Activated CD4-positive, alpha-beta T cell treated with anti-CD3 and anti-CD28 coated beads, Interleukin-2, amount 50 U/mL, for 48 hours (primary cell): ENCODE data around the gene TCF7L1.
"Not testable (repeated sequence)": the region's sequence is repeated elsewhere in the genome, so short reads cannot be mapped to it uniquely, and the experiment has no call there.

Experiments used
- DNase-seq, 2 experiments: peaks; one replicate each; pipeline ENCODE4 v3.0.0-alpha.2; 2020

Gene TCF7L1

GRCh38 chr2:85327822-85328617 is 194.8 kb downstream of the TCF7L1 start, which contains the start of gene TGOLN2:
Gene TGOLN2 (minus strand): TSS chr2:85327989. CDS start chr2:85327962, 27 bp downstream.
- DNase-seq, result peak; percentile 92 to 93

- DNase-seq, result no peak
Observed at GRCh38 chr2:85329181-85329651, 196.0 kb downstream of the TCF7L1 start.

GRCh38 chr2:85329701-85330100 is 196.5 kb downstream of the TCF7L1 start:
- not testable (repeated sequence) for DNase-seq

GRCh38 chr2:85330839-85331636 is 197.8 kb downstream of the TCF7L1 start:
- DNase-seq, result peak; percentile 31 to 37

GRCh38 chr2:85333877-85334276 is 200.7 kb downstream of the TCF7L1 start:
- not testable (repeated sequence) for DNase-seq

- no peak for DNase-seq
Observed at GRCh38 chr2:85334928-85335327, 201.7 kb downstream of the TCF7L1 start.

GRCh38 chr2:85340034-85340892 is 207.1 kb downstream of the TCF7L1 start:
- no peak for DNase-seq

GRCh38 chr2:85341269-85342029 is 208.3 kb downstream of the TCF7L1 start:
- DNase-seq, result no peak

GRCh38 chr2:85342156-85342555 is 209.0 kb downstream of the TCF7L1 start:
- no peak for DNase-seq

- not testable (repeated sequence) for DNase-seq
Observed at GRCh38 chr2:85343207-85343895, 210.2 kb downstream of the TCF7L1 start.

GRCh38 chr2:85344356-85344954 is 211.3 kb downstream of the TCF7L1 start:
- no peak for DNase-seq

- no peak for DNase-seq
Observed at GRCh38 chr2:85347599-85347998, 214.4 kb downstream of the TCF7L1 start.

GRCh38 chr2:85353876-85354285 is 220.7 kb downstream of the TCF7L1 start:
- peak; percentile 11 to 32 for DNase-seq

- DNase-seq, result peak; percentile 94 to 96
Observed at GRCh38 chr2:85354286-85355072, 221.3 kb downstream of the TCF7L1 start, which contains the start of the genes ELMOD3 and RETSAT. Gene ELMOD3 (plus strand): TSS chr2:85354769. CDS start chr2:85357199, 2,430 bp downstream. Gene RETSAT (minus strand): TSS chr2:85354528. CDS start chr2:85354507, 21 bp downstream.

GRCh38 chr2:85355073-85355410 is 221.8 kb downstream of the TCF7L1 start:
- no peak for DNase-seq

- no peak for DNase-seq
Observed at GRCh38 chr2:85355521-85355920, 222.3 kb downstream of the TCF7L1 start.

- no peak for DNase-seq
Observed at GRCh38 chr2:85356186-85356585, 223.0 kb downstream of the TCF7L1 start.

- no peak for DNase-seq
Observed at GRCh38 chr2:85357736-85358135, 224.5 kb downstream of the TCF7L1 start.
